IPS-18c (cell line): Measurements from ENCODE around the gene PIH1D1.
A peak's percentile ranks its signal among the peaks of the same experiment; 100 is the strongest.
"Not testable (repeated sequence)": the region's sequence is repeated elsewhere in the genome, so short reads cannot be mapped to it uniquely, and the experiment has no call there.

Experiments
- H3K4me3 ChIP-seq: 2 replicates; pipeline ENCODE4 v1.7.0; 2013; ENCODE audit warnings: low read depth, mild to moderate bottlenecking, low read length, moderate library complexity; ENCODE audit not compliant: insufficient read depth
- H3K9me3 ChIP-seq: one replicate; pipeline ENCODE4 v1.6.1; 2013; ENCODE audit warnings: mild to moderate bottlenecking, low read length, moderate library complexity; ENCODE audit not compliant: control insufficient read depth, insufficient read depth

PIH1D1 gene

GRCh38 chr19:49468199-49468598, 16.6 kb upstream of the PIH1D1 start:
- Histone ChIP-seq H3K4me3 (no peak overlapping the region), H3K9me3 (no peaks in the 10 kb centered on the region)

GRCh38 chr19:49465371-49465770, 13.8 kb upstream of the PIH1D1 start:
- Histone ChIP-seq H3K9me3 (no peaks in the 10 kb centered on the region), H3K4me3 (no peak overlapping the region)

GRCh38 chr19:49463960-49464740, 12.5 kb upstream of the PIH1D1 start:
- Histone ChIP-seq H3K9me3 (no peaks in the 10 kb centered on the region), H3K4me3 (no peak overlapping the region)

- no peak overlapping the region for H3K4me3 ChIP-seq
- H3K9me3 ChIP-seq, result no peaks in the 10 kb centered on the region
These were observed 10.9 kb upstream of the PIH1D1 start for GRCh38 chr19:49462492-49462891.

DNA sequence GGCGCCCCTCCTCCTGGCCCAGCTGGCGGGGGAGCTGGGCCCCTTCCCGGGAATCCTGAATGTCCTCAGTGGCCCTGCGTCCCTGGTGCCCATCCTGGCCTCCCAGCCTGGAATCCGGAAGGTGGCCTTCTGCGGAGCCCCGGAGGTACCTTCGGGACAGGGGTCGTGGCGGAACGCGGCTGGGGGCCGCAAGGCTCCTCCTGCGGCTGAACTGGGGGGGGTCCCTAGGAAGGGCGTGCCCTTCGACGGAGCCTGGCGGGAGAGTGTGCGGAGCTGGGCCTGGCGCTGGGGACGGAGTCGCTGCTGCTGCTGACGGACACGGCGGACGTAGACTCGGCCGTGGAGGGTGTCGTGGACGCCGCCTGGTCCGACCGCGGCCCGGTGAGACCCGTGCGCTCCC, 10.0 kb upstream of the PIH1D1 start:
- H3K4me3 ChIP-seq, result no peak overlapping the region
- H3K9me3 ChIP-seq, result no peaks in the 10 kb centered on the region

GRCh38 chr19:49461130-49461529, 9.5 kb upstream of the PIH1D1 start:
- H3K4me3 ChIP-seq, H3K9me3 ChIP-seq: not testable (repeated sequence)

- no peaks in the 10 kb centered on the region for H3K9me3 ChIP-seq
- H3K4me3 ChIP-seq, result no peak overlapping the region
These were observed 7.8 kb upstream of the PIH1D1 start for GRCh38 chr19:49459388-49459787.

- H3K9me3 ChIP-seq, result no peaks in the 10 kb centered on the region
- H3K4me3 ChIP-seq, result no peak overlapping the region
These were observed 6.9 kb upstream of the PIH1D1 start for GRCh38 chr19:49458567-49458903.

DNA sequence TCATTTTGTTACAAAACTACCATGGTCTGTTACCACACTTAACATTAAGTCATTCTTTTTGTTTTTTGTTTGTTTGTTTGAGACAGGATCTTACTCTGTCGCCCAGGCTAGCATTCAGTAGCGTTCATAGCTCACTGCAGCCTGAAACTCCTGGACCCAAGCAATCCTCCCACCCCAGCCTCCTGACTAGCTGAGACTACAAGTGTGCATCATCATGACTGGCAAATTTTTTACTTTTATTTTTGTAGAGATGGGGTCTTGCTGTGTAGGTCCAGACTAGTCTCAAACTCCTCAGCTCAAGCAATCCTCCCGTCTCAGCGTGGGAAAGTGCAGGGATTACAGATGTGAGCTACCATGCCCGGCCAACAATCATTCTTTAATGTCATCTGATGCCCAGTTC, 4.7 kb upstream of the PIH1D1 start:
- H3K4me3 ChIP-seq, result no peak overlapping the region
- no peaks in the 10 kb centered on the region for H3K9me3 ChIP-seq

DNA sequence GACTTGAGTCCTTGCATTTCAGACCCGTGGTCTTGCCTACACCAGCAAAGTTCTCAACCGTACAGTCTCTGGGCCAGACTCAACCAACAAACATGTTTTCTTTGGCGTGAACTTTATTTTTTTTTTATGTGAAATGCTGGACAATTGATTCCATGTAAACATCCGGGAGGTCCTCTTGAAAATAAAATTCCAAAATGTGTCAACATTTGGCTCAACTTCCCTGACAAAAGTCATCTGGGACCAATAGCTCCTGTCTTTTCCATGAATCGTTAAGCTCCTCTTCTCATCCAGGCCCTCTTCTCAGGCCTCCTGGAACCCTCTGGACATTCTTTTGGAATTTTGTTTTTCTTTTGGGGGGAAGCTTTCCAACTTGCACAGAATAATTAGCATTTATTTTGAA, 4.2 kb upstream of the PIH1D1 start:
- Histone ChIP-seq H3K9me3 (no peaks in the 10 kb centered on the region), H3K4me3 (no peak overlapping the region)

DNA sequence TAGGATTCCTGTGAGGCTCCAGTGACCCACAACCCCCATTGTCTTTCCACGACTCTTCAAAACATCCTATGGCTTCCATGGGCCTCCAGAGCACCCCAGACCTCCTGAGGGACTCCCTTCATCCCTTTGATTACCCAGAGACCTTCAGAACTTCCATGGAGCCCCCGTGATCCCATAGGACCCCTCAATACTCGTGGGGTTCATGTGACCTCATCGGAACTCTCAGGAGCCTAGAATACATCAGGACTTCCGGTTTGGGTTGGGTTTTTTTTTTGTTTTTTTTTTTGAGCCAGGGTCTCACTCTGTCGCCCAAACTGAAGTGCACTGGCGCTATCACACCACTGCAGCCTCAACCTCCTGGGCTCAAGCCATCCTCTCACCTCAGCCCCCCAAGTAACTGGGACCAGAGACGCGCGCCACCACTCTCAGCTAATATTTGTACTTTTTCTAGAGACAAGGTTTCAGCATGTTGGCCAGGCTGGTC, 2.2 kb upstream of the PIH1D1 start:
- H3K4me3 ChIP-seq, result peak overlapping the region; percentile 58
- H3K9me3 ChIP-seq, result no peaks in the 10 kb centered on the region

GRCh38 chr19:49453013-49453756, 1.6 kb upstream of the PIH1D1 start, which contains the start of gene ALDH16A1:
ALDH16A1 (plus strand) TSS chr19:49453225; CDS start chr19:49453332, 107 bp downstream.
- H3K4me3 ChIP-seq, result peak within 1 kb of the TSS; percentile 58
- H3K9me3 ChIP-seq, result no peaks in the 10 kb centered on the region

GRCh38 chr19:49450405-49450804, 1.2 kb downstream of the PIH1D1 start:
- Histone ChIP-seq H3K9me3 (no peaks in the 10 kb centered on the region), H3K4me3 (peak overlapping the region; percentile 71)

DNA sequence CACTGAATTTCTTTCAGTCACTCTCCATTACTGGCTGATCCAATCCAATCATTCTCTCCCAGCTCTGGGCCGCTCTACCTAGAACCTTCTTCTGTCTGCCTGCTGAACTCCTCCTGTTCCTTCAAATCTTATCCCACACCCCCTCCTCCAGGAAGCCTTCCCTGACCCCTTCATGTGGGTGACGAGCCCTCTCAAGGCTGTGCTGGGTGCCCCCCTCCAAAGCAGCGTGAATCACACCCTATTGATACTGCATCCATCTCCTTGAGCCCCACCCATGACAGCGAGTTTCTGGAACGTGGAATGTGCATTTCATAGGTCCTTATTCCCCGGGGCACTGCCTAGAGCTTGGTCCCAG, 3.2 kb downstream of the PIH1D1 start:
- Histone ChIP-seq H3K4me3 (no peak overlapping the region), H3K9me3 (no peaks in the 10 kb centered on the region)

DNA sequence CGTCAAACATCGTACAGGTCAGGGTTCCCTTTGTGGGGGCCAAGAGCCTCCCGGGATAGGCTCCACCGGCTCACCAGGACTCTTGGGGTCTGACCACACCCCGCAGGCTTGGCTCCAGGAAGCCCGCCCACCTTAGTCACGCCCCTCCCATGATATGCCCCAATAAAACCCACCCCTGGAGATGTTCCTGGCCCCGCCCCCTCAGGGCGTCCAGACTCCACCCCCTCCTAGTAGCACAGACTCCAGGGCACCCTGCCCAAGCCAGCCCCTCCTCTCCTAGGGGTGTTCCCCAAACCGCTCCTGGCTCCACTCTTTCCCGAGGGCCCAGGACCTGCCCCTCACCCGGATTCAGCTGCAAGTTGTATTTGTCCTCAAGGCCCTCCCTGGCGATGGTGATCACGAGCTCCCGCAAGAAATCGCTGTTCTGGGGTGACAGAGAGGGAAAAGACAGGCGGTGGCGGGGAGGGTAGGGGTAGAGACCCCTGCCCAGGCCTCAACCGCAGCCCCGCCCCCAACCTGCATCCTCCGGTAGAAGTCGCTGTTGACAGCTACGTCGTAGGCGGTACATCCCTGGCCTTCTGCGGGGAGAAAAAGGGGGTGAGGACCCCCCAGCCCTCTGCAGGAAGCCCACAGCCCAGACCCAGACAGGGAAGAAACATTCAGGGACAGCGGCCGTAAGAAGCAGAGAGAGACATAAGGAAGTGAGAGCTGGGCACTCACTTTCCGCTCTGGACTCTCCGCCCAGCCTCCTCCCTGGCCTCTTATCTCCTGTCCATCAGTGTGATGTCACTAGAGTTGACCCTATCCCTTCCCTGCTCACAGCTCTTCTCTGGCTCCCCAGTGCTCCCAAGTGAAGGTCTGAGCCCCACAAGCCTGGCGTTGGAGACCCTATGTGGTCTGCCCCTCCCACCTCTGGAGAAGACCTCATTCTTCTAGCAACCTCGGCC, 3.9 kb downstream of the PIH1D1 start:
- no peaks in the 10 kb centered on the region for H3K9me3 ChIP-seq
- H3K4me3 ChIP-seq, result no peak overlapping the region

- Histone ChIP-seq H3K9me3 (no peaks in the 10 kb centered on the region), H3K4me3 (no peak overlapping the region)
These were observed 5.6 kb downstream of the PIH1D1 start for GRCh38 chr19:49445997-49446396.

GRCh38 chr19:49444100-49444700, 7.4 kb downstream of the PIH1D1 start:
- not testable (repeated sequence) for H3K9me3 ChIP-seq, H3K4me3 ChIP-seq
